Measurements from ENCODE around the gene NEK6.

Gene NEK6

GRCh38 chr9:124257844-124258606, at the start of gene NEK6:
Gene NEK6 (plus strand): TSS chr9:124257949. CDS start chr9:124301965, 44,016 bp downstream.
- peak in 1 of 2 donors; percentile 43 for DNase-seq (ENCODE audit: low read depth in 2 of 2)

- peak in 1 of 2 donors; percentile 17 for DNase-seq (ENCODE audit: low read depth in 2 of 2)
These were observed 49.2 kb upstream of the NEK6 start for GRCh38 chr9:124208571-124208970.

DNA sequence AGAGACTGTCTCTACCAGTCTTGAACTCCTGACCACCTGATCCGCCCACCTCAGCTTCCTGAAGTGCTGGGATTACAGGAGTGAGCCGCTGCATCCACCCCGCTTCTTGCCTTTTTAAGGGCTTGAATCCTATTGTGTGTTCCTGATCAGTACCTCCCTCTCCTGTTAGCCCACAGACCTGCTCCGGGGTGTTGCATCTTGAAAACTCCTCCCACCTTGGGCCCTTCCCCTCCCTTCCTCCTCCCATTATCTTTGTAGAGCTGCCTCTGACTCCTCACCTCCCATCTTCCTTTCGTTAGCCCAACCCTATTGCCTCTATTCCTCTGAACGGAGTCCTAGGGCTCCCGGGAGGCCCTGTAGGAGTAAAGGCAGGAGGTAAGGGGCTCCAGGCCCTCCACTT, 48.5 kb upstream of the NEK6 start:
- no peak for DNase-seq (ENCODE audit: low read depth in 2 of 2)

GRCh38 chr9:124209774-124210173, 48.0 kb upstream of the NEK6 start:
- no peak for DNase-seq (ENCODE audit: low read depth in 2 of 2)

GRCh38 chr9:124210697-124211096, 47.1 kb upstream of the NEK6 start:
- DNase-seq (ENCODE audit: low read depth in 2 of 2): peak in 1 of 2 donors; percentile 26

DNA sequence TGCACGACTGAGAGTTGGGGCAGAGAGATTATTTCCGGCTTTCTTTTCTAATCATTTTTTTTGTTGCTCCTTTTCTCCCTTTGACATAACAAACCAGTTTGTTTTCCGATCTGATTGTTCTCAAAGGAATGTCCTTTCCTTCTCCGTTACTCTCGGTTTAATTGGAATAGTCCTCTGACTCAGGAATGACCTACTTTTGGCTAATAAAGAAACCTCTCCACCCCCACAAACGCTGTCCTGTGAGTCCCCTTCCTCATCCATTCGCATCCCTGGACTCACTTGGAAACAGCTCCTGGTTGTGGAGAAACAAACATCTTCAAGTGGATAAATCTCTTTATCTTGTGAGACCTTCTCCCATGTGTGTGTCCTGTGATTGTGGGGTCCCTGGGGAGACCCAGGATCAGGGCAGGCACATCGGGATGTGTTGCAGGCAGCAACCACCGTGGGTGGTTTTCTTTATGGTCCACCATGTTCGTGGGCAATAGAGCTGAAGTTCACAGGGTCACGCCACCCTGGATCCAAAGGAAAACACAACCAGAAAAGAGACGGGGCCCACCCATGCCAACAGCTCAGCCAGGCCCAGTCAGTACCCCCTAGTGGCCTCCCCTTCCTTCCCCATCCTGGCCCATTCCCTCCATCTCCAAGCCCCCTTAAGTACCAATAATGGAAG, 45.2 kb upstream of the NEK6 start:
- DNase-seq (ENCODE audit: low read depth in 2 of 2): no peak

DNA sequence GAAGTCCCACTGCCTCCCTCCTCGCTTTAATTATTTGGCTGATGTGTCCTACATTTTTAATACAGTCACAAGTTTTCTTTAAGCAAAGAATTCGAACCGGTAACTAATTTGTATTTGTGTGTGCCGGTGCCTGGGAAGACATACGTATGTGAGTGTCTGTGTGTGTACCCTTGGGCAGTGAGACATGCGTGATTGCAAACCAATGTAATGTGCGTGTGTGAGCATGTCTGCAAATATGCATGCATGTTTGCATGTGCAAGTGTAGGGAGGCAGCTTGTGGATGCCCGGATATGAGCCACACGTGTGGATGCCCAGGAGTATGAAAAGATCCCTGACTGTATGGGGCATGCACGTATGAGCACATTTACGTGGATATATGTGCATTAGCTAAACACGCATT, 44.4 kb upstream of the NEK6 start:
- no peak for DNase-seq (ENCODE audit: low read depth in 2 of 2)

DNA sequence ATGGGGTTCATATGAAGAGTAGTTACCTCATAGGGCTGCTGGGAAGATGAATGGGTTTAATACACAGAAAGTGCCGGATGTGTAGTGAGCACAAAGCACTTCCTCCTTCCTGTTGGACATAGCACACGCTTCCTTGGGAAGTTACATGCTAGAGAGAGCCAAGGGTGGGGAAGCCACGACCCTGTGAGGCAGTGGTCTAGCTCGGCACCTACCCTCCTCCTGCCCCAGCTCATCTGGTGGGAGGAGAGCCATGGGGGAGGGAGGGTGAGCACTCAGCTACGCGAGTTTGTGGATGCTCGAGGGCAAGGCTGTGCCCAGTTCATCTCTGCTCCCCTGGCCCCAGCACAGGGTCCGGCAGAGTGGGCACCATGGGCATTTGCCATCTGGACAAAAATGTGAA, 43.6 kb upstream of the NEK6 start:
- no peak for DNase-seq (ENCODE audit: low read depth in 2 of 2)

GRCh38 chr9:124214596-124215367, 43.0 kb upstream of the NEK6 start:
- DNase-seq (ENCODE audit: low read depth in 2 of 2): no peak

DNA sequence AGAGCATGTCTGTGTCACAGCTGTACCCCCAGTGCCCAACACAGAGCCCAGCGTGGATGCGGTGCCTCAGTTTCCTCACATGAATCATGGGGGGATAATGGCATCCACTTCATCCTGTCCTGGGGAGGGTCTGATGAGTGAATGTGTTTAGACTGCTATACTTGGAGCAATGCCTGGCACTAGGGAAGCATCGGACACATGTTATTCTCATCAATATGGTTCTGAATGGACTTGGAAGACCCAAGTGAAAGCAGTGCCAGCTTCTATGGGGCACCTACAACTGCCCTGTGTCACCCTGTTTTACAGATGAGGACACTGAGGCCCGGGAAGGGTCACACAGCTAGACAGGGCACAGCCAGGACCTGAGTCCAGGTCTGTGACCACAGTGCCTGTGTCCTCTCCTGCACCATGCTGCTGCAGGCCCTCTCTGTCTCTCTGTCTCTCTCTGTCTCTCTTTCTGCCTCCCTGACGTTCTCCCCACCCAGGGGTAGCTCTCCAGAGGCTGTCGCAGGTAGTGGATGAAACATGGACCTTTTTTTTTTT, 42.3 kb upstream of the NEK6 start:
- no peak for DNase-seq (ENCODE audit: low read depth in 2 of 2)

DNA sequence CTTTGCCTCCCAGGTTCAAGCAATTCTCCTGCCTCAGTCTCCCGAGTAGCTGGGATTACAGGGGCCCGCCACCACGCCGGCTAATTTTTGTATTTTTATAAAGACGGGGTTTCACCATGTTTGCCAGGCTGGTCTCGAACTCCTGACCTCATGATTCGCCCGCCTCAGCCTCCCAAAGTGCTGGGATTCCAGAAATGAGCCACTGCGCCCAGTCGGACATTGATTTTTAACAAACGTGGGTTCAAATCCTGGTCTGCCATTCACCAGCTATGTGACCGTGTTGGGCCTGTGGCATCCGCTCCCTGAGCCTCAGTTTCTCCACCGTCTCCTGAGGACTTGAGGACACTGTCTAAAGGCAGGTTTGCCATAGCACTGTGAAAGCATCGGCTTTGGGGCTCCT, 41.8 kb upstream of the NEK6 start:
- DNase-seq (ENCODE audit: low read depth in 2 of 2): no peak

DNA sequence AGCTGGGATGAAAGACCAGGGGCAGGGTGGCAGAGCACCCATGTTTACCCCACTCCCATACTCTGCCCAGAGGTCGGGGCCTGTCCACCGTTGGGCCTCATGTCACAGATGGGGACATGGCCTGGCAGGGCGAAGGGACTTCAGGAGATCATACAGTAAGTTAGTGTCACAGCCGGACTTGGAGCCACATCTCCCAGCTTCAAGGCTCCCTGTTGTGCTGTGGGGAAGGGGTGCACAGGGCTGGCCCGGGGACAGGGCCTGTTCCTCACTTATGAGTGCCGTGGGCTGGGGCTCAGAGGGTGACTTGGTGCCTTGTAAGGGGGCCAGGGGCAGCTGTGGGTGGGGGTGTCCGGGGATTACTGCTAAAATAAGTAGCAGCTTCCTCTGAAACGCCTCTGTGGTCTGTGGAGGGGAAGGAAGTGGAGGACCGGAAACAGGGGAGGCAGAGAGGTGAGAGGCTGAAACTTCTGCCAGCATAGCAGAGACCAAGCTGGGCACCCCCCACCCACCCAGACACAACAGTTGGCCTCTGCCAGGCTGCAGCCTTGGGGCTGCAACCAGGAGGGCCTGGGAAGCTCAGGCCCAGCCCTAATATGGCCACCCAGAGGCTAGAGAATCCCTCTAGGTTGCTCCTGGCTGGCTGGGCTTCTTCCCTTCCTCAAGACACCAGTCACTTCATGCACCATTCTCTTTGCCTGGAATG, 41.1 kb upstream of the NEK6 start:
- DNase-seq (ENCODE audit: low read depth in 2 of 2): peak; percentile 53 to 55

GRCh38 chr9:124217836-124218437, 39.8 kb upstream of the NEK6 start:
- no peak for DNase-seq (ENCODE audit: low read depth in 2 of 2)

DNA sequence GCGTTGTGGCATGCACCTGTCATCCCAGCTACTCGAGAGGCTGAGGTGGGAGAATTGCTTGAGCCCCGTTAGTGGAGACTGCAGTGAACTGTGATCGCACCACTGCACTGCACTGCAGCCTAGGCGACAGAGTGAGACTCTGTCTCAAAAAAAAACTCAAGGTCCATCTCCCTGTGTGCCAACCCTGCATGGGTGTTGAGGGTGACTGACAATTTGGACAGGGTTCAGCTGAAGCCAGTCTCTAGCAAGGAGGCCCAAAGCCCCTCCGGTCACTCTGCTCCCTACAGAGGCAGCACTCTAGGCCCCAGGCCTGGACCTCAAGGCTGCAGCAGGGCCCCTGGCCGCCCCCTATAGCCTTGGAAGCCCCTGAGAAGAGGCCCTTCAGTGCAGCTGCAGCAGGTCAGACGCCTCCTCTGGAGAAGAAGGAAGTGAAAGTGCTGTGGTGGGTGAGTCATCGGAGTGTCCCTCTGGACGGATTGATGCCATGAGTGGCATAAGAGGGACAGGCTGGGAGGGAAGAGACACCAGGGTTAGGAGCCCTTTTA, 39.2 kb upstream of the NEK6 start:
- DNase-seq (ENCODE audit: low read depth in 2 of 2): peak in 1 of 2 donors; percentile 27

DNA sequence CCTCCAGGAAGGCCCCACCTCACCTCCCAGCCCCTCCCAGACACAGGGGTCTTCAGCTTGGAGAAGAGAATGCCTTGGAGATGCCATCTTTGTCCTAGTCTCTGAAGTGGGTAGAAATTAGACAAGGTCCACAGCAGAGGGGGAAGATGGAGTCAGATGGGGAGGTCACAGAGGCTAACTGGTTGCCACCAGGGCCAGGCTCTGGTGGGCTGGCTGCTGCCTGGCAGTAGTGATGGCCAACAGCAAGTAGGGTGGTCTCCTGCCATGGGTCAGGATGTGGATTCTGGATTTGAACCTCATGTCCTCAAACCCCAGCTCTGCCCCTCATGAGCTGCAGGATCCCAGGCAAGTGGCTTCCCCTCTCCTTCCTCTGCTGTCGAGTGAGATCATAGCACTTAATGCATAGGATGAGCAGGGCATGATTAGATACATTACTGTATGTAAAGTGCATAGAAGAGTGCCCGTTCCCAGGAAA, 38.7 kb upstream of the NEK6 start:
- no peak for DNase-seq (ENCODE audit: low read depth in 2 of 2)

DNA sequence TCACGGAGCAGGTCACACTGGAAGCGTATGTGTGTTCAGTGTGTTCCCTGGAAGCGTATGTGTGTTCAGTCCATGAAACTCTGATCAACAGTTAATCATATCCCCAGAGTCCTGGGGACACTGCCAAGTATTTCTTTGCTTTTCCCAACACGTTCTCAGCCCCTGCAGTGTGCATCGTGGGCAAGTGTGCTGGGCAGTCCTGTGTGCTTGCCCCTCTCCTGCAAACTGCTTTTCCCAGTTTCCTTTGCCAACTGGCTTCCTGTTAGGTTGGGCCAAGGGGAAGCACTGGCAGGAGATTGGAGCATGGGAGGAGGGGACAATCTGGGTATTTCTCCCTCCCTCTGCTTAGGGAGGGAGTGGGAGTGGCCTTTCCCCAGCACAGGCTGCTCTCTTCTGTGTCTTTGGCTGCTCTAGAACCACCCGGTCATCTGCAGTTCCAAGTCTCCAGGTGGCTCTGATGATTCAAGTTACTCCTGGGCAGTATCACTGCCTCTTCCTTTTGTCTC, 36.8 kb upstream of the NEK6 start:
- no peak for DNase-seq (ENCODE audit: low read depth in 2 of 2)

DNA sequence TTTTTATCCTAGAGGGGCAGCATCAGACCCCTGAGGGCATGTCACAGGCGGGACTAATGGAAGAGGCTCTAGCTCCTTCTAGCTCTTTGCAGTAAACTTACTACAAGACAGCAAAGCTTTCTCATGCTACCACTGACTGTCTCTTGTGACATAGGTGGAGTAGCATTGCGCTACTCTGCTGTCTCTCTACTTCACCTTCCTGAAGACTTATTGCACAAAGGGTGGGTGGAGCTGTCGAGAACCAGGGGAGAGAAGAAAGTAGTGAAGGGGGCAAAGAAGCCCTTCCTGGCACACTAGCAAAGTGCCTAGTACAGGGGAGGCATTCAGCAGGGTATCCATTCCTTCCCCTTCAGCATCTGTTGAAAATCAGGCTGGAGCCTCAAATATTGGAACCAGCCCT, 36.1 kb upstream of the NEK6 start:
- DNase-seq (ENCODE audit: low read depth in 2 of 2): no peak

DNA sequence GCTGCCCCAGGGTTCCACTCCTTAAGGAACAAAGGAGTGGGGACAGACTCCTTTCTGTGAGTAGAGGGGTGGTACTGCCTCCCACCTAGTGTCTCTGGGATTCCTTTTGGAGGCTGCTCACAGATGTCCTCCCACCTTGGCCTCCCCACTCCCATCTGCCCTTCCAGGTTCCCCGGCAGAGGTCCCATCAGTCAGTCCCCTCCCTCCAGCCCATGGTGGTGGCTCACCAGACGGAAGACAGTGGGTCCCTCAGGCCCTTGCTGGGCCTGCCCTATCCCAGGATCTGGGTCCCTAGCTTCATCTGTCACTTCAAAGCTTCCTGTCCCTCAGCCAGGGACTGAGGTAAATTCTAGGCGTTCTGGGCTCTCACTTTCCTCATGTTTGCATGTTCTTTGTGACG, 35.6 kb upstream of the NEK6 start:
- no peak for DNase-seq (ENCODE audit: low read depth in 2 of 2)

DNA sequence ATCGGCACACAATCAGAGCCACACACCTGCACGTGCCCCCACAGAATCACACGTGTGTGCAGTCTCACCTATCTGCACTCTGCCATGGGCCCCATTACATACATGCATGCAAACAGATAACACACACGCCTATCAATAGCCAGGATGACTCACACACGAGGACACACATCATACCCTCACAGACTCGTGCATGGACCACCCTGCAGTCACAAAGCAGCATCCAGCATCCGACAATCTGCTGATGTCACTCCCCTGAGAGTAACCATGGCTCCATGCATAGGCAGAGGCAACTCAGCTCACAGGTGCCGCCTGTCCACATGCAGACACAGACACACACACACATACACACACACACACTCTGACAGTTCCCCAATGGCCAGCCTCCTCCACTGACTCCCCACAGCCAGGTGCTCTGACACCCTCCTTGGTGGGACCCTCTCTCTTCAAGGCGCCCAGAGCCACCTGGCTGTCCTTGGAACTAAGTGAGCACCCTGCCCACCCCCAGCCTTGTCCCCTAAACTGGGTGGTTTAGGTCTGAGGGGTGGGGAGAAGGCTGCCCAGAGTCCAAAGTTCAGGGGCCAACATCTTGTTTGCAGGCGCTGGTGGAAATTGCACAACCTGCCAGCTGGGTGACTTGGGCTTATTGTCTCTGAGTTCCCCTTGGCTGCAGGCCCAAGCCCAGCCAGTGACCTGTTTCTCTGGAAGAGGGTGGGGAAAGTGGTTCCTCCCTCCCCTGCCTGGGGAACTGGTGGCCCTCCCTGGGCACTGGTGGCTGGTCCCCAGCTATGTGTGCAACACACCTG, 34.6 kb upstream of the NEK6 start:
- DNase-seq (ENCODE audit: low read depth in 2 of 2): no peak

GRCh38 chr9:124225945-124226344, 31.8 kb upstream of the NEK6 start:
- no peak for DNase-seq (ENCODE audit: low read depth in 2 of 2)
